Right cardiac atrium (tissue), 5 donors: ENCODE results near the gene MINDY3. TPM values are rescaled to one million over a fixed set of nuclear protein-coding genes. Genes with fewer than 3 reads are reported as not detected.
"Not testable (repeated sequence)": the region's sequence is repeated elsewhere in the genome, so short reads cannot be mapped to it uniquely, and the experiment has no call there.

Source experiments
- ATAC-seq, 2 donors: fragments of 200-7000 bp; cut with Tn5 transposase; one replicate each; pipeline versions ENCODE4 v1.8.0 to v1.9.1; 2020; ENCODE audit warnings: moderate library complexity in 2 of 2, mild to moderate bottlenecking in 1 of 2
- DNase-seq, 3 donors: peaks; one replicate each; pipeline ENCODE4 v3.0.0-alpha.2; 2020
- H3K27ac ChIP-seq: one replicate; pipeline ENCODE4 v1.5.1; 2013; ENCODE audit warnings: mild to moderate bottlenecking, low read length, control low read depth, moderate library complexity
- H3K27me3 ChIP-seq: one replicate; pipeline ENCODE4 v1.6.1; 2013; ENCODE audit not compliant: control insufficient read depth, insufficient read depth
- H3K4me1 ChIP-seq: one replicate; pipeline ENCODE4 v1.6.1; 2013; ENCODE audit warnings: low read length; ENCODE audit not compliant: control insufficient read depth, insufficient read depth
- H3K4me3 ChIP-seq: one replicate; pipeline ENCODE4 v1.5.1; 2013; ENCODE audit warnings: low read length, control low read depth
- H3K9me3 ChIP-seq: one replicate; pipeline ENCODE4 v1.6.1; 2013; ENCODE audit warnings: low read length; ENCODE audit not compliant: control insufficient read depth
- WGBS: extraction: QIAGEN DNeasy Blood & Tissue Kit; methylation state at CpG from one replicate; pipeline ENCODE4 v1.1.7; 2013; 5-methylcytosine and 5-hydroxymethylcytosine counted together
- intact Hi-C, 4 donors: fragments of 100-400 bp; cut with DNase I; formaldehyde crosslinking; loops; one replicate each; pipeline versions ENCODE4 v1.11.0 to v1.14.0; 2022 to 2023
- polyA plus RNA-seq: library from polyadenylated mRNA; stranded (reverse); fragments of 200-250 nt; gene quantifications from one replicate; pipeline ENCODE4 v1.2.3, GENCODE V29; 2013
- total RNA-seq, 4 donors: library from RNA; stranded (reverse); fragmentation: NEBNext Ultra II Directional; extraction: Animal tissue kit (Norgen Biotek cat#: 25700); gene quantifications; one replicate each; pipeline ENCODE4 v1.2.1, GENCODE V29; 2021
- donor health status: healthy with polysubstance abuse.
- donor health status: DM: no; HTN: yes; CAD: no.
- donor health status: DM: no; HTN: no; CAD: no.
- donor health status: DM: no; HTN: yes; CAD: no; lungs with severe emphysema.
- donor health status: DM: yes; HTN: yes; CAD: no.

MINDY3 gene
- total and polyA plus RNA-seq, 5 donors = 10.9 to 28.9 (median 27.3) TPM

DNA sequence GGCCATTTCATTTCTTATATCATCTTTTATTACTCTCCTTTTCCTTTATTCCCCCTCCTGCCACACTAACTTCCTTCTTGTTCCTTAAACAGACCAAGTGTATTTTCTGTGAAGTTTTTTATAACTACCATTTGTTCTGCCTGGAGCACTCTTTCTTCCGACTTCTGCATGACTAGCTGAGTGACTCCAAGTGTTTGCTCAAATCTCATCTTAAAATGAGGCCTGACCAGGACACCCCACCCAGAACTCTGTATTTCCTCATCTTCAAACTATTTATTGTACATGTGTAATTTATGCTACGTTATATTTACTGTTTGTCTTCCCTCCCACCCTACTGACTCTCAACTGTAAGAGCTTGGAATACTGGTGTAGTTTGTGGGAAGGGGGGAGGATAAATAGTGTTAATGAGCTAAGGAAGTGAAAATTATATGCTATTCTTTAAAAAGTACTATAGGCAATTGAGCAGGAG lies 3.2 kb downstream of the MINDY3 start:
- Histone ChIP-seq H3K27ac (no peak overlapping the region), H3K9me3 (no peaks in the 10 kb centered on the region), H3K4me1 (no peaks in the 10 kb centered on the region), H3K4me3 (no peak overlapping the region), H3K27me3 (no peaks in the 10 kb centered on the region)
- ATAC-seq (no peak), DNase-seq (no peak)
- 85% methylated on average over 2 of the region's 2 CpGs for WGBS
- intact Hi-C loops = no loop called here

DNA sequence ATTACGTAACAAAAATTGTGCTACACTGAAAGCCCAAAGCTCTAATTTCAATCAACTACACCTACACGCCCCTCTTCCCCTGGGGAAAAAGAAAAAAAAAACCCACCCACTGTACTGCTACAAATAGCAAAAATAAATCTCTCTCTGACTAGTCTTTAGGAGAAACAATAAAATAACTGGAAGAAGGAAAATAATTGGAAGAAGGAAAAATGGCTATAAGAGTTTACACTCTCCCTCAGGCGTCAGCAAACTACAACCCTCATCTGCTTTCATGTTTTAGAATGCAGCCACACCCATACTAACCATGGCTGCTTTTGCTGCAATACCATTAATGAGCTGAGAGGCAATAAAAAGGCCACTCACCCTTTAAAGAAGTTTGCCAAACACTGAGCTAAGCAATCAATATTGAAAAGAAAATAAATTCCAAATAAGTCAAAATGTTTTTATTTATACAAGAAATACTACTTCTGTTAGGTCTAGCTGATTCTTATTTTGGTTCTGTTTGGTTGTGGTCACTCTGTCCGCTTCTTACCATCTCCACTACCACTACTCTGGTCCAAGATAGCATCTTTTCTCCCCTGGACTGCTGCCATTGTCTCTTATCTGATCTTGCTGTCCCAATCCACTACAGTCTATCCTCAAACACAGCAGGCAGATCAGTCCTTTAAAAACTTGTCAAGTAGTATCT lies 3.8 kb downstream of the MINDY3 start:
- ATAC-seq (no peak), DNase-seq (no peak)
- Histone ChIP-seq H3K27me3 (no peaks in the 10 kb centered on the region), H3K9me3 (no peaks in the 10 kb centered on the region), H3K27ac (no peak overlapping the region), H3K4me1 (no peaks in the 10 kb centered on the region), H3K4me3 (no peak overlapping the region)
- 79% methylated on average over 4 of the region's 4 CpGs for WGBS
- intact Hi-C loops = no loop called here

DNA sequence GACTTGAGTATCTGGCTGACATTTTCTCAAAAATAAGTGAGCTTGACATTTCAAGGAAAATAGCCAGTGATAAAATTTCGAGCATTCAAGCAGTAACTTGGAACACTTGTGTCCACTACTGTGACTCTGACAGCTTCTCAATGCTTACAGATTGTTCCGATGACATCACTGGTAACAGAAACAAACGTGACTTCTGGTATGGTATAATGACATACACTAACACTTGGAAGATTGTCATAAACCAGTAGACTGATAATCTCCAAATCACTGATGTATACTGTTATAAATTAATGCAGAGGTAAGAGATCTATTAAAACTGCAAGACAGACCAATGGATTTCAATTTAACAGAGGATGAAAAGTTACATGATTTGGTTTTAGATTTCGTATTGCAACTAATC lies 6.5 kb downstream of the MINDY3 start:
- no peaks in the 10 kb centered on the region for H3K27me3 ChIP-seq
- no peaks in the 10 kb centered on the region for H3K4me1 ChIP-seq
- WGBS = 70% methylated on average over 4 of the region's 4 CpGs
- intact Hi-C loops = no loop called here
- DNase-seq (no peak), ATAC-seq (no peak)
- no peak overlapping the region for H3K27ac ChIP-seq
- no peaks in the 10 kb centered on the region for H3K9me3 ChIP-seq
- H3K4me3 ChIP-seq = no peak overlapping the region

GRCh38 chr10:15852111-15852557 lies 8.2 kb downstream of the MINDY3 start:
- Histone ChIP-seq H3K4me1 (no peaks in the 10 kb centered on the region), H3K27me3 (no peaks in the 10 kb centered on the region), H3K27ac (no peak overlapping the region), H3K9me3 (no peaks in the 10 kb centered on the region), H3K4me3 (no peak overlapping the region)
- 72% methylated on average over 2 of the region's 2 CpGs for WGBS
- intact Hi-C loops = no loop called here
- ATAC-seq = no peak
- DNase-seq = no peak

DNA sequence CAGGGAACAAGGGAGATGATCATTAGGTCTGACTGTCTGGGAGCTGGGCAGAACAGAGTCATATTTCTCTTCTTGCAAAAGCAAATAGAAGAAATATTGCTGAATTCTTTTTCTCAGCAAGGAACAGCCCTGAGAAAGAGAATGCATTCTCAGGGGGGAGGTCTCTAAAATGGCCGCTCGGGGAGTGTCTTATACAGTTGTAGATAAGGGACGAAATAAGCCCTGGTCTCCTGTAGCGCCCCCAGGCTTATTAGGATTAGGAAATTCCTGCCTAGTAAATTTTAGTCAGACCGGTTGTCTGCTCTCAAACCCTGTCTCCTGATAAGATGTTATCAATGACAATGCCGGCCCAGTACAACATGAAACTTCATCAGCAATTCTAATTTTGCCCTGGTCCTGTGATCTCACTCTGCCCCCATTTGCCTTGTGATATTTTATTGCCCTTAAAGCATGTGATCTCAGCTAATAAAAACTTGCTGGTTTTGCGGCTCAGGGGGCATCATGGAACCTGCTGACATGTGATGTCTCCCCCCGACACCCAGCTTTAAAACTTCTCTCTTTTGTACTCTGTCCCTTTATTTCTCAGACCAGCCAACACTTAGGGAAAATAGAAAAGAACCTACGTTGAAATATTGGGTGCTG lies 9.8 kb downstream of the MINDY3 start:
- DNase-seq, H3K27me3 ChIP-seq, H3K4me1 ChIP-seq, intact Hi-C loops, H3K4me3 ChIP-seq, H3K27ac ChIP-seq, ATAC-seq, H3K9me3 ChIP-seq: not testable (repeated sequence)
- WGBS = 97% methylated on average over 9 of the region's 9 CpGs

GRCh38 chr10:15849316-15849715 lies 11.0 kb downstream of the MINDY3 start:
- 83% methylated on average over 4 of the region's 4 CpGs for WGBS
- intact Hi-C loops = no loop called here
- ATAC-seq (no peak), DNase-seq (no peak)
- Histone ChIP-seq H3K4me1 (no peaks in the 10 kb centered on the region), H3K9me3 (no peaks in the 10 kb centered on the region), H3K27me3 (no peaks in the 10 kb centered on the region), H3K4me3 (no peak overlapping the region), H3K27ac (no peak overlapping the region)

GRCh38 chr10:15847481-15847880 lies 12.8 kb downstream of the MINDY3 start:
- Histone ChIP-seq H3K4me3 (no peak overlapping the region), H3K27ac (no peak overlapping the region), H3K9me3 (no peaks in the 10 kb centered on the region), H3K27me3 (no peaks in the 10 kb centered on the region), H3K4me1 (no peaks in the 10 kb centered on the region)
- intact Hi-C loops = no loop called here
- no peak for ATAC-seq
- DNase-seq = no peak
- 93% methylated on average over 4 of the region's 4 CpGs for WGBS

DNA sequence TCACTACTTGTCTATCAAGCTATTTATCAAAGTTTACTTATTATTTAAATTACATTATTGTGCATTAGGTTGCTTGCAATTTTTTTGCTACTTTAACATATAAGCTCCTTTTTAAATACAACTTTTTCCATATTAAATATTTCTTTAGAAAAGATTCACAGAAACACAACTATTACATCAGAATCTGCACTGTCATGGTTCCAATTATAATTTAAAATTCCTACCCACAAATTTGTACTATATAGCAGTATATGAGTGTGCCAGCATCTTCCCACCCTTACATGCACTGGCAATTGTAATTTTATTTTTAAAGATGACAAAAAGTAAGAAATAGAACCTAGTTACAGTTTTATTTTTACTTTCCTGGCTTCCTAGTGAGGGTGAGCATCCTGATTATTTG lies 15.8 kb downstream of the MINDY3 start:
- ATAC-seq (no peak), DNase-seq (no peak)
- Histone ChIP-seq H3K4me3 (no peak overlapping the region), H3K27me3 (no peaks in the 10 kb centered on the region), H3K4me1 (no peaks in the 10 kb centered on the region), H3K9me3 (no peaks in the 10 kb centered on the region), H3K27ac (no peak overlapping the region)
- intact Hi-C loops = no loop called here

GRCh38 chr10:15843695-15844094 lies 16.6 kb downstream of the MINDY3 start:
- H3K4me3 ChIP-seq = no peak overlapping the region
- intact Hi-C loops = no loop called here
- no peaks in the 10 kb centered on the region for H3K27me3 ChIP-seq
- H3K9me3 ChIP-seq = no peaks in the 10 kb centered on the region
- DNase-seq = no peak
- H3K4me1 ChIP-seq = no peaks in the 10 kb centered on the region
- WGBS = 78% methylated on average over 4 of the region's 4 CpGs
- no peak for ATAC-seq
- H3K27ac ChIP-seq = no peak overlapping the region

GRCh38 chr10:15842556-15843169 lies 17.6 kb downstream of the MINDY3 start:
- WGBS = 14% methylated on average over 3 of the region's 3 CpGs
- Histone ChIP-seq H3K9me3 (no peaks in the 10 kb centered on the region), H3K4me1 (no peaks in the 10 kb centered on the region), H3K27me3 (no peaks in the 10 kb centered on the region), H3K27ac (no peak overlapping the region), H3K4me3 (no peak overlapping the region)
- ATAC-seq = no peak
- DNase-seq = no peak
- intact Hi-C loops = no loop called here

DNA sequence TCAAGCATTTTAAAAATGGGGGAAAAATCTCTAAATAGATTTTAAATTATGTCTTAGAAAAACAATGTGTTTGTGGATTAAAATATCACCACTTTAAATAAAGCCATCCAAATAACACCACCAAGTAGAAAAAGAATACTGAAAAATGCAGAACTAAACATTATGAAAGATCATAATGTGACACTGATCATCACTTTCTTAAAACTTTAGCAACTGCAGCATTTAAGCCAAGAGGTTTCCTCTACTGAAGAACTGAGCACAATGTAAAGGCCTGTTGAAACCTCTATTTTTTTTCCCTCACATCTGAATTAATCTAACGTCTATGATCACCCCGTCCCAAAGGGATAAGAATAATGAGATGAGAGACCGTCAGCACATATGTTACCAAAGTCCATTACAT lies 18.6 kb downstream of the MINDY3 start:
- intact Hi-C loops = no loop called here
- no peak for ATAC-seq
- no peaks in the 10 kb centered on the region for H3K27me3 ChIP-seq
- no peaks in the 10 kb centered on the region for H3K4me1 ChIP-seq
- WGBS = 55% methylated on average over 3 of the region's 3 CpGs
- no peak overlapping the region for H3K4me3 ChIP-seq
- no peak overlapping the region for H3K27ac ChIP-seq
- DNase-seq = no peak
- H3K9me3 ChIP-seq = no peaks in the 10 kb centered on the region
